NCI-H1694 treated with DMSO at 0.1 percent for 48 hours (cell line): ENCODE data around the gene ATAD3B.
"Not testable (repeated sequence)": the region's sequence is repeated elsewhere in the genome, so short reads cannot be mapped to it uniquely, and the experiment has no call there.

Experiments
- DNase-seq: peaks from one replicate; lab custom pipeline; 2025; lab: John Stamatoyannopoulos, UW

ATAD3B gene

DNA sequence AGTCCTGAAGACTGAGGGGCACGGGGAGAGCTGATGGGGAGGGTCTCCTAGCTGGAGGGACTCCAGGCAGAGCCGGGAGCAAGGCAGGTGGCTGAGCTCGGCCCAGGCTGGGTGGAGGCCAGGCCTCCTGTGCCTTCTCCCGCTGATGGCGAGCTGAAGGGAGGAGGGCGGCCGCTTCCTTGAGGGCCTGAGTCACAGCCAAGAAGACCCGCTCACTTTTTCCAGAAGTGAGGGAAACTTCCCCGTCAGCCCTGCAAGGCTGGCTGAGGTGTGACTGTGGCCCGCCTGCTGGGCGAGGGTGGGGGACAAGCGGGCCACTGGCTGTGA lies 37.8 kb upstream of the ATAD3B start:
- DNase-seq, result no peak

DNA sequence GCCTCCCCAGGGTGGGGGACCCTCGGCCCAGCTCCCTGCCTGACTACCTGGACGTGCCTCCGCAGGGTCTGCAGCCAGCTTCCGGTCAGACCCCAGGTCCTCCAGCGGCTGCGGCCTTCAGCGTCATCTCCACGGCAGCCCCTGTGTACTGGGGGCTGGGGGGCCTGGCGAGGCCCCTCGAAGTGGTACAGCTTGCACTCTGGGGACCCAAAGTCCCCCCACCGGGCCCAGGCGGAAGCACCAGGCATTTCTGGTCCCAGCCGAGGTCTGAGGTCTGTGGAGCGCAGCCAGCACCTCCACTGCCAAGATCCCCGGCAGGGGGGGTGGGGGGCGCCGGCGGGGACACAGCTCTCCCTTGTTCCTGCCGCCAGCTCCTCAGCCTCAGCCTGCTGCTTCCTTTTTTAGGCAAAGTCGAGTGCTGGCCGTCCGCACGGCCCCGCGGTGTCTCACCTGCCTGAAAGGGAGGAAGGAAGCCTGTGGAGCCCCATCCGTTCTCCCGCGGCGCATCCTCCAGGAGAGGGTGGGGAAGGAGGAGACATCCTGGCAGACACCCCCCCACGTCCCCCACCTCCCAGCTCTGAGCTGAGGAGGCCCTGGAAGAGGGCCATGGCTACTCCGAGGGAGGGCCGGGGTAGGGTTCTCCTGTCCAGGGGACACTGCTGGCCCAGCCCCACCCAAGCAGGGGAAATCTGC lies 37.3 kb upstream of the ATAD3B start:
- DNase-seq, result no peak

DNA sequence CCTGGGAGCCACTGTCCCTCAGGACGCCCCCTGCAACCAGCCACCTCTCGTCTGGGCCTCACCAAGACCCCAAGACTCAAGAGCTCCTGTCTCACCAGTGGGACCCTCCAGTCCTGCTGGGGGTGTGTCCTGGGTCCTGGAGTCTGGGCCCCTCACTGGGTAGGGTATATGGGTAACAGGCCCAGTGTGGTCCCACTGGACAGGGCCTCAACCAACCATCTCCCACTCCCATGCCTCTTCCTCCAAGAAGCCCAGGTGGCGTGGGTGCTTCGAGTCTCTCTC lies 36.8 kb upstream of the ATAD3B start:
- DNase-seq, result no peak

DNA sequence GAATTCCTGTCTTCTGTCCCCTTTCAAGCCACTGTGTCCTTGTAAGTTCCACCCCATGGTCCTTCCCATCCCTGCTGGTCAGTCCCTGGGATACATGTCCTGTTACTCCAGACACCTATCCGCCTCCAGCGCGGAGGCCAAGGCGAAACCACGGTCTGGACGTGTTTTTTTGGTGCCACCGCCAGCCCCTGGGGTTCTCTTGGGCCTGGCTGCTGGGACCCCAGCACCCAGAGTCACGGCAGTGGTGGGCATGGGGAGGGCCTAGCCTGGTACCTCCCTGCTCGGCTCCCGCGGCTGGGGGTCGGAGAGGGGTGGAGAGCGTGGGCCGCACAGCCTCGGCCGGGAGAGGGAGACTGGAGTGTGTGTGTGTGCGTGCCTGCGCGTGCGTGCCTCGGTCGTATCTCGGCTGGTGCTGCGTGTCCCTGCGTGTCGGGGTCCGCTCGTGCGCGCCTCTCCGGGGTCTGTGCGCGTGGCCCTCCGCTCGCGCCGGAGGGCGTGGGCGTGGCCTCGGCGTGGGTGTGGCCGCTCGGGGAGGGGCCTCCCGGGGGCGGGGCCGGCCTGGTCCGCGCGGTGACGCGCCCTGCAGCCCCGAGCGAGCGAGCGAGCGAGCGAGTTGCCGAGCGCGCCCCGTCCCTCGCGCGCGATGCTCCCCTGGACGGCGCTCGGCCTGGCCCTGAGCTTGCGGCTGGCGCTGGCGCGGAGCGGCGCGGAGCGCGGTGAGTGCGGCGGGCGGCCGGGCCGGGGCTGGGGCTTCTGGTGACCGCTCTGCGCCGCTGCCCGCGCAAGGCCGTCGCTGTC lies 36.3 kb upstream of the ATAD3B start, which contains the start of gene VWA1:
TSS of gene VWA1 (plus strand) at position 585 of the 798 bp plus-strand sequence. CDS start at position 644, 59 bp downstream.
- DNase-seq, result peak; percentile 22

DNA sequence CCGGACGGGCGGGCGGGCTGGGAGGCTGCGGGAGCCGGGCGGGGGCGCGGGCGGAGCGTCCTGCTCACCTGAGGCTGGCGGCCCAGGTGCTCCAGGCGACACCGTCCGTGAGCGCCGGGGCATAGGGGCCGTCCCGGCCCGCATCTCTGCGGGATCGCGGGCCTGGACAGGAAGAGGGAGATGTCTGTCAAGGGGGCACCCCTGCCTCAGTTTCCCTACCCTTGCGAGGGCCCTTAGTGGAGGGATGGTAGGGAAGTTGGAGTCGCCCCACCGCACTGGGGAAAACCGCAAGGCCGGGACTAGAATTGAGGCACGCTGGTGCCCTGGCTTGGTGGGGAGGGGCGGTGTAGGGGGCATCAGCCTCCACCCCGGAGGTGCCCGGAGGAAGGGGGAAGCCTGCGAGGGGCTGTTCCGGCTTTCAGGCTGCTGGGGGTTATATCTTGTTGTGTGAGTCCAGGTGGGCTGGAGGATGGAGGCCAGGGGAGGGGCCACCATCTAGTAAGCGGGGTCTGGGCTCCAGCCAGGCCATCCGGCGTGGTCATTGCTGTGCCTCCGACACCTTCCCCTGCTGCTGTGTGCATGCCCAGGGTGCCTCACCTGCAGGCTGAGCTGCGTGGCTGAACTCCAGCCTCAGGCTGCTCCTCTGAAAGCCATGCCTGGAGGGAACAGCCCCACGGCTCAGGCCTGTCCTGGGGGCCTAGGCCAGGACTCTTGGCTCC lies 35.5 kb upstream of the ATAD3B start:
- no peak for DNase-seq

DNA sequence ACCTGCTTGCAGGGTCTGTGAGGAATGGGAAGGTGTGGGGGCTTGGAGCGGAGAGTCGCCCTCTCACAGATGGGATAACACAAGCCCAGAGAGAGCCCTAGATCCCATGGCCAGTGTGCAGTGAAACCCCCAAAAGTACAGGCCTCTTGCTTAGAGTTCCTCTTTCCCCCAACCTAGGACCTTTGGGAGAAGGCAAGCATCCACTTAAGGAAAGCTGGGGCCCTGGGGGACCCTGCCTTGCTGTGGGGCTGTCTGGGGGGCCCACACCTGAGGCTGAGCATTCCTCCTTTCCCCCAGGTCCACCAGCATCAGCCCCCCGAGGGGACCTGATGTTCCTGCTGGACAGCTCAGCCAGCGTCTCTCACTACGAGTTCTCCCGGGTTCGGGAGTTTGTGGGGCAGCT lies 34.9 kb upstream of the ATAD3B start:
- DNase-seq, result no peak

DNA sequence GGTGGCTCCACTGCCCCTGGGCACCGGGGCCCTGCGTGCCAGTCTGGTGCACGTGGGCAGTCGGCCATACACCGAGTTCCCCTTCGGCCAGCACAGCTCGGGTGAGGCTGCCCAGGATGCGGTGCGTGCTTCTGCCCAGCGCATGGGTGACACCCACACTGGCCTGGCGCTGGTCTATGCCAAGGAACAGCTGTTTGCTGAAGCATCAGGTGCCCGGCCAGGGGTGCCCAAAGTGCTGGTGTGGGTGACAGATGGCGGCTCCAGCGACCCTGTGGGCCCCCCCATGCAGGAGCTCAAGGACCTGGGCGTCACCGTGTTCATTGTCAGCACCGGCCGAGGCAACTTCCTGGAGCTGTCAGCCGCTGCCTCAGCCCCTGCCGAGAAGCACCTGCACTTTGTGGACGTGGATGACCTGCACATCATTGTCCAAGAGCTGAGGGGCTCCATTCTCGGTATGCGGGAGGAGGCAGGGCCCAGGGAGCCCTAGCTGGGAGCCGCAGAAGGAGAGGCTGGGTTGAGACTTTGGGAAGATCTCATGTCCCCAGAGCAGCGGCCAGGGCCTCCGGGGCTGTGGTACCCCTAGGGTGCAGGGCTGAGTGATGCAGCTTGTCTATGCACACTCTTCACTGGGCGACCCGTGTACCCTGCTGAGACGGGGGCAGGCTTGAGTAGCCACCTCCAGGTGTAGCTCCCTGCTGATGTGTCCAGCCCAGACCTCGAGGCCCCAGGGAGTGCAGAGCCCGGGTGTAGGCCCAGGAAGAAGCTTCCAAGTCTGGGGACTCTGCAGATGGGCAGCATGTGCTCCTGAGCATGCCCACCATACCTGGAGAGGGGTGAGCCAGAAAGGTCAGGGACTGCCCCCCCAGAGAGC lies 34.3 kb upstream of the ATAD3B start:
- DNase-seq, result no peak

DNA sequence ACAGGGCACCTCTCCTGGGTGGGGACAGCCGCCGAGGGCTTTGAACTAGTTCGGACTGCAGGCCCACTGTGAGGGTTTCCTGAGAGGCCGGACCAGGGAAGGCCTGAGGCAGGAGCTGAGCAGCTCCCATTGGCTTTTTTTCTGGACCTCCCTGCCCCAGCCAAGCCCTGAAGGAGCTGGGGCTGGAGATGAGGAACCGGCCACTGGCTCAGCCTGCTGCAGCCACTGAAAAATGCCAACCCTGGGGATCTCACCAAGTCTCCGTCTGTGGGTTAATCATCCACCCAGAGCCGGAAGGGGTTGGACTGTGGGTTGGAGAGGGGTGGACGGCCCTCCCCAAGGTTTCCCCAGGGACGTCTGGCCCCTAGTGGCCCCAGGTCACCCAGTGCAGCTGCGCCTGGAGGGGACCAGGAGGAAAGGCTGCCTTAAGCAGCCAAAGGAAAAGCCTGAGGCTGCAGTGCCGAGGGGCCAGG lies 33.6 kb upstream of the ATAD3B start:
- no peak for DNase-seq

DNA sequence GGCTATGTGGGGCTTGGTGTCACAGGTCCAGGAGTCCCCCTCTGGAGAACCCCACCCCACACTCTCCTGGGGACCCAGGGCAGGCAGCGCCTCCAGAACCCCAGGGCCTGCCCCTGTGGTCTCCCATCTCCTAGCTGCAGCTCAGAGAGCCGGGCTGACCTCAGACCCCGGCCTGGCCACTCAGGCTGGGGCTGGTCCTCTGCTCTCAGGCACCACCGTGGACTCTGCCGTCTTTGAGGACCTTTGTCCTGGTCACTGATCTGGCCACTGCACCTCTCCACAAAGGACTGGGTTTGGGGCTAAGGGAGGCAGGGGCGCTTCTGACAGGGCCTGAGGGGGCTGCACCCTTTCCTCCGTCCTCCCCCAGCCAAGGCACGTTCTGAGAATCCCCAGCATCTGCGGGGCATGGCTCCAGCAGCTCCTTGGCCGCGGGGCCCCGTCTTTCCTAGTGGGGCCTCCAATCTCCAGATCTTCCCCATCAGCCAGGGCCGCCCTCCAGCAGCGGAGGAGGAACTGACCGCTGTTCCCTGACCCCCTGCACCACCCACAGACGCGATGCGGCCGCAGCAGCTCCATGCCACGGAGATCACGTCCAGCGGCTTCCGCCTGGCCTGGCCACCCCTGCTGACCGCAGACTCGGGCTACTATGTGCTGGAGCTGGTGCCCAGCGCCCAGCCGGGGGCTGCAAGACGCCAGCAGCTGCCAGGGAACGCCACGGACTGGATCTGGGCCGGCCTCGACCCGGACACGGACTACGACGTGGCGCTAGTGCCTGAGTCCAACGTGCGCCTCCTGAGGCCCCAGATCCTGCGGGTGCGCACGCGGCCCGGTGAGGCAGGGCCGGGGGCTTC lies 32.8 kb upstream of the ATAD3B start:
- no peak for DNase-seq

DNA sequence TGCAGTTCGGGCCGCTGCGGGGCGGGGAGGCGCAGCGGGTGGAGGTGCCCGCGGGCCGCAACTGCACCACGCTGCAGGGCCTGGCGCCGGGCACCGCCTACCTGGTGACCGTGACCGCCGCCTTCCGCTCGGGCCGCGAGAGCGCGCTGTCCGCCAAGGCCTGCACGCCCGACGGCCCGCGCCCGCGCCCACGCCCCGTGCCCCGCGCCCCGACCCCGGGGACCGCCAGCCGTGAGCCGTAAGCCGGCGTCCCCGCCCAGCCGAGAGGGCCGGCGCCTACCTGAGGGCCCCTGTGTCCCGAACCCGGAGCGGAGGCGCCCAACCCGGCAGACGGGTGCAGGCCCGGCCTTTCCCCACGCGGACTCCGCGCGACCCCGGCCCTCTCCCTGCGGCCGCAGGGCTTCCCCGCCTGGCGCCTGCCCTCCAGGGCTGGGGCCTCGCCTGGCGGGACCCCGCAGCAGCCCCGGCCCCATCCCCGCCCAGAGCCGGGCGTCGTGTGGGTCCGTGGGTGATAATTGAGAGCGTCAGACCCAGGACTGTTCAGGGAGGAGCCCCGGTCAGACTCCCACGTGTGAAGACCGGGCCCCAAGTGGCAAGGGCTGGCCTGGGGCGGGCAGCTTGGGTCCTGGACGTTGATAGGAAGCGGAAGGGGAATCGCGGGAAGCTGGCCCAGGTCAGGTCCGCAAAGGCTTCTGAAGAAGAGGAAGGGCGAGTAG lies 31.9 kb upstream of the ATAD3B start:
- no peak for DNase-seq

DNA sequence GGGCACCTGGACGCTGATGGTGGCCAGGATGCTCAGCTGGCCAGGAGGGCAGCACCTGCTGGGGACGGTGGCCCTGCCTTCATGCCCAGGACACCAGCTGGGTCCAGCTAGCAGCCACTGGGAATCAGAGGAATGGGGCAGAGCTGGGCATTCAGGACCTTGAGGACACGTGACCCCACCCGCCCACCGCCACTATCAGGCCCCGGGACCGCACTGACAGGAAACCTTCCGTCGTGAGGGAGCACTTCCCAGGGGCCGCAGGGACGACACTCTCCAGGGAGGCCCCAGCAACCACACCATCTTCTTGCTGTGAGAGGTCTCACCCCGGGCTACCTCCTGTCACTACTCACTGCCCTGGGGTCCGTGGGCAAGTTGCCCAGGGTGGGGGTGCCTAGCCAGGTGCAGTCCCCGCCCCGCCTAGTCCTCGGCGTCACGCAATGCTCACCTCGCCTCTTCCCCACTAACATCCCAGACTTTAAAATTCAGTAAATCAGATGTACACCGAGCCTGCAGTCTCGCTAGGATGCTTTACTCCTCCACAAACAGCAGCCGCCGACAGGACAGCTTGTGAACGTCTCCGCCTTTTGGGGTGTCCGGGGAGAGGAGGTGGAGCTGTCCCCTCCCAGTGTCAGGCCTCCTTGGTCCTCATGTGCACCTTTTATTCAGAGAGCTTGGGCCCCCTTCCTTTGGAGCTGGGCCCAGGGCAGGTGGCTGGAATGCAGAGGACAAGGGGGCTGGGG lies 31.1 kb upstream of the ATAD3B start:
- no peak for DNase-seq

DNA sequence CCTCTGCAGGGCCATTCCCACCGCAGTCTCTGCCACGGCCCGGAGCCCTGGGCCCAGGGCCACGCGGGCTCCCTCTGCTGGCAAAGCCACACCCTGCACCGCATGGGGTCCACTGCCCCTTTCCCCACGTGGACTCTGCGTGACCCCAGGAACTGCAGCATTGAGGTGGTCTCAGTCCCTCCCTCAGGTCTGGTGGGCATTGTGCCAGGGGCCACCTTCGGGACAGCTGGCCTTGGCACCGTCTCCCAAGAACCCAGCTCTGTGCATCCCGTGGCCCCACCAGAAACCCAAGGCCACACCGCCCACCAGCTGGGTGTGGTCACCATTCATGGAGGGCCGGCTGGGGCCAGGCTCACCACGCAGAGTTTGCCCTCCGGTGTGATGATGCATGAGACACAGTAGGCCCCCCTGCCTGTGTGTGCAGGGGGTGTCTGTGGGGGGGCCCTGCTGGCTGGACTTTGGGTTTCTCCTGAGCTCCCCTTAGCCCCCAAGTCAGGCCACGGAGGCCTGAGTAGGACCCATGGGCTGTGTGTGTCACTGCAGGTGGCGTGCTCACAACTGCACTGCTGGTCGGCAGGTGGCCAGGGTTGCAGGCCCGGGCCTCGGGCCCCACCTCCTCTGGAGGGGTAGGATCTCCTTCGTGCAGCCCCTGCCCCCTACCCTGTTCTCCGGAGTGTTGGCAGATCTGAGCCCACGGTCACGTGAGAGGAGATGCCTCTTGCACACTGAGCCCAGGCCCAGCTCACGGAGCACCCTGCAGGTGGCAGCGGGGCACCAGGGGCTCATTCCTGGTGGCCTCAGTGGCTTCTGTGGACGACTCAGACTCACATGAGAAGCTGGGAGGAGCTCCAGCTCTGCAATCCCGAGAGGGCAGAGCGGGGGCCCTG lies 30.3 kb upstream of the ATAD3B start:
- peak; percentile 18 for DNase-seq

DNA sequence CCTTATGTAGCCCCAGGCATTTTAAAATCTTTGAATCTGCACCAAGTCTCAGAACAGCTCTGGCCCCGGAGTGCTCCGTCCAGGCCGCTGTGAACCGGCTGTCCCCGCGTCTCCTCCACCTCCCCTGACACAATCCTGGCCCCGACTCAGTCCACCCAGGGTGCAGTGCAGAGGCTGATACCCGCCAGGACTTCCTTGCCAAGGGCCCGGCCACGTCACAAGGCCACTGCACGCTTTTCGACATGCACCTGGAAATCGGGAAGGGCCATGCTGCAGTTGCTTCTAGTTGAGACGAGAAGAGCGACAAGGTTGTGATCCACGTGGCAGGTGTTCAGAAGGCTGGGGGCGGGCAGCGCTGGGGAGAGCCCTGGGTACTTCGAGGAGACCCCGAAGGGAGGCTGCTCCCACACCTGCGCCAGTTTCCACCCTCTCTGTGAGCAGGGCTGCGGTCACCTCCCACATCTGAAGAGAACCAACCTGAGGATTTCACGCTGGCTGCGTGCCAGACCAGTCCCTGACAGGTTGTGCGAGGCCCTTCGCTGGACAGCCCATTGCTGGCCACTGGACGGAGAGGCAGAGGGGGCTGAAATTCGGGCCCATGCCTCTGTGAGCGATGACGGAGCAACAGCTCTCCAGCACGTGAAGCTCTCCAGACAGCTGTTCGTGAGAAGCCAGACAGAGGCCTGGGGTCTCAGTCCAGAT lies 29.3 kb upstream of the ATAD3B start:
- DNase-seq, result no peak

DNA sequence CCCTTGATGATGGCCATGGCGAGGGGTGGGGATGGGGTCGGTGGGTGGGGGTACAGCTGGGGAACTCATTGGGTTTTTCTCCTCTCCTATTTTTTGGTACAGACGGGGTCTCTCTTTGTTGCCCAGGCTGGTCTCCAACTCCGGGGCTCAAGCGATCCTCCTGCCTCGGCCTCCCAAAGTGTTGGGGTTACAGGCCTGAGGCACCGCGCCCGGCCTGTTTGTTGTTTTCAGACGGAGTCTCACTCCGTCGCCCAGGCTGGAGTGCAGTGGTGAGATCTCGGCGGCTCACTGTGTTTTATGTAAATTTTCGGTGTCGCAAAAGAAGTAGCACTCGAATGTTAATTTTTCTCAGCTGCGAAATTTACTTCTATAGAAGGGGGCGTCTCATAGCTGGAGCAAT lies 24.9 kb upstream of the ATAD3B start:
- not testable (repeated sequence) for DNase-seq

DNA sequence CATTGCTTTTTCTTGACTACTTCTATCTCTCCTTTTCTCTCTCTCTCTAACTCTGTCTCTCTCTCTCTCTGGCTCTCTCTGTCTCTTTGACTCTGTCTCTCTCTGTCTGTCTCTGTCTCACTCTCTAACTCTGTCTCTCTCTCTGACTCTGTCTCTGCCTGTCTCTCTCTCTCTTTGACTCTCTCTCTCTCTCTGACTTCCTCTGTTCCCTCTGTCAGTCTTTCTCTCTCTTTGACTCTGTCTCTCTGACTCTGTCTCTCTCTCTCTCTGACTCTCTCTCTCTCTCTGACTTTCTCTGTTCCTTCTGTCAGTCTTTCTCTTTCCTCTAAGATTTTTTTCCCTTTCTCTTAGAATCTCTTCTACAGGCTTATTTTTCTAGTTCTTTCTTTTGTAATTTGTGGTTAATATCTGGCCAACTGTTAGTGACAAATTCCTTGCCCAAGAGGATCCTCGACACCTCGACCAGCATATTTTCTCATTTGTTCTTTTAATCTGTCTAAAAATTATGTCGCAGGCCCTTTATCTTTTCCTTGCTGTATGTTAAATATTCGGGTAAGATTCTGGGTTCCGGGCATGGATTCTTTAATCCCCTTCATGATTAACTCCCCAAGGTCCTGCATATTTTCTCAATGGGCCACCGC lies 22.3 kb upstream of the ATAD3B start, which contains the start of gene ATAD3C:
TSS of gene ATAD3C (plus strand) at position 591 of the 641 bp plus-strand sequence. CDS start 995 bp downstream, outside the sequence.
- no peak for DNase-seq

DNA sequence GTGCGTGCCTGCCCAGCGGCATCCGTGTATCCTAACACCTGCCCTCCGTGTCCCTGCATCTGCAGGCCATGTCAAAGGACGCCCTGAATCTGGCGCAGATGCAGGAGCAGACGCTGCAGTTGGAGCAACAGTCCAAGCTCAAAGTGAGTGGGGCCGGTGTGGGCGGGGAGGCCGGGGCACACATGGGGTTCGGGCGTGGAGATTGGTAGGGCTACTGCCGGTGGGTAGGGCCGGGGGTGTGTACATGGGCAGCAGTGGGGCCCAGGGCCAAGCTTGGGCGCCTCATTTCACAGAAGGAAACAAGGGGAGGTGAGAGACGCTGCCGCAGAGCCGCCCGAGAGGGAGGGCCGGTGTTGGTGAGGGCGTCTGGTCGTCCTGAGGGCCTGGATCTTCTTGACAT lies 20.9 kb upstream of the ATAD3B start:
- DNase-seq, result not testable (repeated sequence)

DNA sequence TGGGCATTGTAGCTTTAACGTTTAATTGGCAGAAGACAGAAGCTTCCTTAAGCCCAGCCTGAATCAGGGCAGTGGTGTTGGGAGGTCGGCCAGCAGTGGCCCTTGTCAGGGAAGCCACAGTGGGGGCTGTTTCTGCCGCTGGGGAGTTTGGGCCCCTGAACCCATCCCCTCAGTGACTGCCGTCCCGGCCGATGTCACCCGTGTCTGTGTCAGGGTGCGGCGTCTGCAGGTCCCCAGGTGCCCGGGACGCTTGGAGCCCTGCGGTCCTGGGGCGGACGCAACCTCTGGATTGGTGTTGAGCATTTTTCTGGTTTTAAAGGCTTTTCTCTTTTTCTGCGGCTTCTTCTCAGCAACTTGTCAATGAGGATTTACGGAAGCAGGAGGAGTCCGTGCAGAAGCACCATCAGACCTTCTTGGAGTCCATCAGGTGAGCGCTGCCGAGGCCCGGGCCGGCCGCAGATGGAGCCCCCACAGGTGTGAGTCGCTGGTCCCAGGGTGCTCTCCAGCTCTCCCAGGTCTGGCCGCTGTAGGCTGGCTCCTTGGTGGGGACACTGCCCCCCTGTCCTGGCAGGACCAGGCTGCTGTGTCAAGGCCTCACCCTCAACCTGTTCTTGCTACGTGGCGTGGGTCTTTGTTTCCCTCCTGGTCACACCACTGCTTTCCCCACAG lies 19.7 kb upstream of the ATAD3B start:
- DNase-seq, result no peak
